Activated effector memory CD4-positive, alpha-beta T cell treated with Interleukin-2 at 50 U/mL for 16 hours (primary cell): ENCODE results near the gene OLFM1.

ENCODE experiments used
- DNase-seq: peaks from one replicate; pipeline ENCODE4 v3.0.0-alpha.2; 2020

Gene OLFM1

DNA sequence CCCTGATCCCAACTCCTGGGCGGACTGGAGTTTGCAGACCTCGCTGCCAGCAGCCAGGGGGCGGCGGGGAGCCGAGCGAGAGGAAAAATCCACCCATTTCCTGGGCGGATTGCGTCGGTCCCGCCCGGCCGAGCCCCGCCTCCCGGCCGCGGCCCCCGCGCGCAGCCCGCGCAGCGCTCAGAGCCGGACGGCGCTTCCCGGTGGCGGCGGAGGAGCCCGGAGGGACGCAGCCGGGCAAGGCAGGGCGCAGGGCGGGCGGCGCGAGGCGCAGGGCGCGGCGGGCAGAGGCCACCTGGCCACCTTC, at the start of gene OLFM1:
Gene OLFM1, plus strand, starts transcription at position 180 of the 304 bp plus-strand sequence. CDS start 322 bp downstream, outside the sequence.
- DNase-seq: no peak

DNA sequence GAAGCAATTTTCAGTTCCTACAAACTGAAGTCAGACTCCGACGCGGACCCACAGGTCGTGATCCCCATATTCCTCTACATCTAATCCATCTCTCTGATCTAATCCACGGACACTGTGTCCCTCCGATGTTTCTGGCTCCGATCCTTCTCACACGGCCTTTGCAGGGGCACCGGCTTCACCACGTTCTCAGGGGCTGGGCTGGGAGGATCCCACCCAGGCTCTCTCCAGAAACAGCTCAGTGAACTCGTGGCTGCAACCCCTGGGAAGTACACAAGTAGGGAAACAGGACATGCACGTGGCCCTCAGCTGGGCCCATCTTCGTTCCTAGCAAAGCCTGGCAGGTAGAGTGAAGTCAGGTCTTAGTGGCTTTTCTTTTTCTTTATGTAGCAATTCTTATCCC, 49.1 kb upstream of the OLFM1 start:
- DNase-seq: no peak

DNA sequence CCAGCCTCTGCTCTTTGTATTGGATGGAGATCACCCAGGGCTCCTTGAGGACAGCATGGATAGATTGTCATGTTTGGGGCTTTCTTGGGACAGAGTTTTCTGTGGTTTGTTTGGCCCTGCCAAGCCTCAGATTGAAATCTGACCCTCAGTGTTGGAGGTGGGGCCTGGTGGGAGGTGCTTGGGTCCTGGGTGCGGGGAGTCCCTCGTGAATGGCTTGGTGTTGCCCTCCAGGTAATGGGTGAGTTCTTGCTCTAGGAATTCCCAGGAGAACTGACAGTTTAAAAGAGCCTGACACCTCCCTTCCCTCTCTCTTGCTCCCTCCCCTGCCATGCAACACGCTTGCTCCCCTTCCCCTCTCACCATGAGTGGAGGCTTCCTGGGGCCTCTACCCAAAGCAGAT, 48.6 kb upstream of the OLFM1 start:
- no peak for DNase-seq

DNA sequence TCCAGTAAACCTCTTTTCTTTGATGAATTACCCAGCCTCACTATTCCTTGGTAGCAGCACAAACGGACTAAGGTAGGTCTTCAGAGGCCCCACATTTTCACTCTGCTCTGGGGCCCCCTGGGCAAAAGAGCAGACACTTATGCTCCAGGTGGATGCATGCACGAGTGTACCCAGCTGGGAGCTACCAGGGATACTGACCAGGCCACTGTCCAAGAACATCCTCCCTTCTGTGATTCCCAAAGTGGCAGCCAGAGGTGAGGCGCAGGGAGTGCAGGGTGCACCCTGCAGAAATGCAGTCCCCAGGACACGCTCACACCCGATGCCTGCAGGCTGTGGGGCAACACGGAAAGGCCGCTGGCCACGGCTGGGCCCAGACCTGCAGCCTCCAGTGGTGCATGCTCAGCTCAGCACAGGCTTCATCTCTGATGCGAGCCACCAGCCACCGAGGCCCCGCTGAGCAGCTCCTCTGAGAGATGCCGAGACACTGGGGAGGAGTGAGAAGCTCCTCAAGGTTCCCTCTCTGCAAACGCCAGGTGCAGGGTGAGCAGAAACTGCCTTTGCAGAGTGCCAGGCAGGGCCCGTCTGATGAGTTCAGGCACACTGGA, 48.1 kb upstream of the OLFM1 start:
- DNase-seq: no peak

DNA sequence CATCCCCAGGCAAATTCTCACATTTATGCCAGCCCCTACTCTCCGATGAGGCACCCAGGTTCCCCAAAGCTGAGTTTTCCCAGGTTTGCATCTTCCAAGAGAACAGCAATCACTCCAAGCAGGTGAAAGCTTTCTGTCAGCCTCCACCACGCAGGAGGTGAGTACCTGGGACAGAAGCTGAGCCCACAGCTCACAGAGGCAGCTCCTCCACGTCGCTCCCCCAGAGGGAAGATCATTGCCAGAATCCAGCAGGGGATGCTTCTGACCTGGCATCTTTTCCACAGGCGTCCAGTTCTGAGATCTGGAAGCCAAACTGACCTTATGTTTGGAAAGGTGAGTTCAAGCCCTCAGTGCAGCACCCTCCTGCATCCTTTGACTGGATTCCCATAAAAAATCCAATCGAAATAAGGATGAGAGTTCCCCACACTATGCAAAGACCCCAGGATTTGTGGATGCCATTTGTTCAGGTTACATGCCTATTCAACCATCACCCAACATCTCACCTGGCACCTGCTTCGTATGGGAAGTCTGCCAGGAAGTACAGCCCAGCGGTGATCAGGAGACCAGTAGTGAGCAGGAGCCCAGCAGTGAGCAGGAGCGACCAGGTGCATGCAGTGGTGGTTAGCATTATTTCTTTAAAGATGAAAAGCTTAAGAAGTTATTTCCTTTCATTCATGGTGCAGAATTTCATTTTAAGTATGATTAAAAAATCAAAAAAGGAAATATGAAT, 47.4 kb upstream of the OLFM1 start:
- no peak for DNase-seq

DNA sequence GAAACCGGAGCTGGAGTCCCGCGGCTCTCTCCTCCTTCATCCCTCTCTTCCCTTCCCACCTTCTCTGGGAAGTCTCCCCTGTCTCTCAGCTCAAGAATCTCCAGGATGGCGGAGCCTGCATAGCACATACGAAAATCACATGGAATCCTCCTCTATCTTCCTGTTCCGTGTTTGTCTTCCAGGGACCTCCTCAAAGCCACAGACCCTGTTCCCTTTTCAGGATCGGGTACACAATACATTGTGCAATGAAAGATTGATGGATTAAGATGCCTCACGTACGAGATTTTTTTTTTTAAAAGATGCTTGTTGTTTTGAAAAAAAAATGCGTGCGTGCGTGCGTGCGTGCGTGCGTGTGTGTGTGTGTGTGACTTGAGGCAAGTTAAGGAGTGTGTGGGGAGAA, 46.6 kb upstream of the OLFM1 start:
- DNase-seq: no peak

DNA sequence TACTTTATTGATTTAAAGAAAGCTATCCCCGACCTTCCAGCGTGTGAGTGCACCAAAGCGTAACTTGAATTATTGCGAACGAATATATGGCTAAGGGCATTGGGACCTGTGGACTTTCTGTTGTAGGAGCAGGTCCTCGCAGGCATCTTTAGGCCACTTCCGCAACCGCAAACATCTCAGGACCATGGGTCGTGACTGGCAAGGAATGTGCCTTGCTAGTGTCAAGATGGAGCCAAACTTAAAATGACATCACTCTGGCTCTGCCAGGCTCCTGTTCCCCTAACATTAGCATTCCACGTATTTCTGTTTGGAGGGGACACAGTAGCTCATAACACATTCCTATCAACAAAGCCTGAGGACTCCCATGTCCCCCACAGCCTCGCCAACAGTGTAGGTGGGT, 44.1 kb upstream of the OLFM1 start:
- DNase-seq: no peak

DNA sequence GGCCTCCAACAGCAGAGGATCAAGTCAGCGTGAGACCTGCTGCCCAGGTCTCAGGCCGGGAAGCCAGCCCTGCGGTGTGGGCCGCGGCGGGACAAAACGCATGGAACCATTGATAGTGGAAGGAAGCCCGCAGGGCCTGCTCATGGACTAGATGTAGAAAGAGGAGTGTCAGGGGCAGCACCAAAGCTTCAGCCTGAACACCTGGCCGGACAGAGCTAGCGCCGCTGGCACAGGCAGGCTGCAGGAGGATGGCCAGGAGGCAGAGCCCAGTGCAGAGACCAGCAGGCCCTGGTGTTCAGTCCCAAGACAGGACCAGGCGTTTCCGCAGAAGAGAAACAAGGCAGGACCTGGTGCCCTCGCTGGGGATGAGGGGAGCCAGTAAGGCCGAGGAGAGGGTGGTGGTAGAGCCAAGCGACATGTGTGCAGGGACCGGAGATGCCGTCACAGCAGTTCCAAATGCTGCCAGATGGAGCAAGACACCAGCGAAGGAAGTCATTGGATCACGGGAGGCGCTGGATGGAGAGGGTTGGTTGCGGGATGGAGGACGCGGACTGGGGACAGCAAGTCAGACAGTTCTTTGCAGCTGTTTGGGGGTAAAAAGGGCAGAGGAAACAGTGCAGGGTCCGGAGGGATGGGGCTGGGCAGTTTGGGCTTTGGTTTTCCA, 42.1 kb upstream of the OLFM1 start:
- no peak for DNase-seq

DNA sequence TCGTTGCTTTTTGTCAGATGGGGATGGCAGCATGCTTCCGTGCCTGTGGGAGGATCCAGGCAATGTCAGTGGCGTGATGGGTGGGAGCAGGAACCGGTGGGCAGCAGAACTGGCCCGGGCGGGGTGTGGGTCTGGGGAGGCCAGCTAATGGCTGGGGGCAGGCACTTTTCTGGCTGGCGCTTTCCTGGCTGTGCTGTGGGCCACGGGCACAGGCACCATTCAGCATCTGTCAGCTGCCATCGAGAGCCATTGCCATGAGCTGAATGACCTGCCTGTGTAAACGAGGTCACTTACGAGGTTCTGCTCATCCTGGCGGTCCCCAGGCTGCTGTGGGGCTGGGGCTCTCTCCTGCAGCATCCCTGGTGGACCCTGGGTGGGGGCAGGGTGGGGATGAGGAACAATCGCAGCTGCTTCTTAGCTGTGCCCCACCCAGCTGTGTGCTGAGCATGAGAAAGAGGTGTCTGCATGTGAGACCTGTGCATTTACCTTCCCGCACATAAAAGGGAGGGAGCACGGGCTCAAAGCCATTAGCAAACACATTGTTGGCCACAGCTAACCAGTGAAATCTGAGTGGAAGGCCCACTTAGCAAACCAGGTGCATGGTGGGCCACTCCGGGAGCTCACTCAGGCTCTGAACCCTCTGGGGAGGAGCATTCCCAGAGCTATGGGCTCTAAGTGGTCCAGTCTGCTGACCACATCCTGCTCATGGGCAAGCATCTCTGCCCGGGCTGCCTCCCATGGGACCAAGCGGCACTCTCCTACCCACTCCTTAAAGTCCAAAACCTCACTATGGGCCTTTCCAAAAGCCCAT, 41.3 kb upstream of the OLFM1 start:
- DNase-seq: no peak

DNA sequence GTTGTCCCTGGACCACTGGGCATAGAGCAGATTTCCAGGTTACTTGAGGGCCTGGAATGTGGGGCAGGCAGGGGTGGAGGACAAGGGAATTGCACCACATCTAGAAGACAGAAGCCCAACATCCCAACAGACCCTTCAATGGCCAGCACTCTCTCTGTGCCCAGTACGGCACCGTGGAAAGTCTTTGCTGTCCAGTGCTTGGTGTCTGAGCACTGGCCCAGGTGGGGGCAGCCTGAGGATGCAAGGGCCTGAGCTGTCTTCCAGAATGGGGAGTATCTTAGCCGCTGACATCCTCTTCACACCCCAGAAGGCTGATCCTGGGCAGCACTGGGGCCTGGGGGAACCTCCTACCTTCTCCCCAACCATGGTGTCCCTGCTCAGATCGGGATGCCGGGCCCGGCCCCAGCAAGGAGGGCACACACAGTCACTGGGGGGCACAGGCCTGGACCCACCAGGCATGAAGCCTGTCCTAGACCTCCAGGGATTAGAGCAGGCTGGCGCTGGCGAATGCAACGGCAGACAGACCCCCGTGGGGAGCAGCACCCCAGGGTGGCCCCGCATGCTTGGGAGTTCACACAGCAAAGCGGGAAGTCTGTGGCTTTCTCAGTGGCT, 40.6 kb upstream of the OLFM1 start:
- DNase-seq: no peak

DNA sequence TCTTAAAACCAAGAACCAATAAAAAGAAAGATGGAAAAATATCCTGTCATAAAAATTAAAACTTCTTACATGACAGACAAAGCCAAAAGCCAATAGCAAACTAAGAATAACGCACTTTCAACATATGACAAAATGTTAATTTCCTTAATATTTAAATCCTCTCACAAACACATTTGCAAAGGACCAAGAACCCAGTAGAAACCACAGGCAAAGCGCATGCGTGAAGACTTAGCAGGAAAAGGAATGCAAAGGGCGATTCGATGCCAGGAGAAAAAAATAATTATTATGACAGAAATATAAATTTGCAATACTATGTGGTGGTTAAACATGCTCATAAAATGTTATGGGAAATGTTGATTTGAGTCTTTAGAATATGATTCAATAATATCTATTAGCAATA, 39.9 kb upstream of the OLFM1 start:
- DNase-seq: no peak

DNA sequence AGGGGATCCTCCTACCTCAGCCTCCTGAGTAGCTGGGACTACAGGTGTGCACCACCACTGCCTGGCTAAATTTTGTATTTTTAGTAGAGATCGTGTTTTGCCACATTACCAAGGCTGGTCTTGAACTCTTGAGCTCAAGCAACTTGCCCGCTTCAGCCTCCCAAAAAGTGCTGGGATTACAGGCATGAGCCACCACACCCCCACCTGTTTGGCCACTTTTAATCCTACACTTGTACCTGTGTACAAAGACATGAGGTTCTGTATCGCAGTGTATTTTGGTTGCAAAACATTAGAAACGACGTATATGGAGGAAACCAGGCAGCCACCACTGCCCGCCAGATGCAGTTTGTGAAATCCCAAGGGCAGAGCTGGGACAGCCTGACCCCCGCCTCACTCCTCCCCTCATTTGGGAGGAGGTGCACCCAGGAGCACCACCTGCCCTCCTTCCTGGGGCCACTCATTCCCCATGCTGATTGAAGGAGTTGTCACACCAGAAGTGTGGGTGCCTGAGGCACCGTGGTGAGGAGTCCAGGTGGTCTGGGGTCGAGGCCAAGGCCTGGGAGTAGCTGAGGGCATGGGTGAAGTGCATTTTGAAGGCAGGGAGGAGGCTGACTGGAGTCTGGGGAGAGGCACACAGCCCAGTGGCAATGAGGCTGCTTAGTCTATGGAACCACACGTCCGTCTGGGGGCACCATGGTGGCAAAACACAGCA, 39.3 kb upstream of the OLFM1 start:
- DNase-seq: no peak

DNA sequence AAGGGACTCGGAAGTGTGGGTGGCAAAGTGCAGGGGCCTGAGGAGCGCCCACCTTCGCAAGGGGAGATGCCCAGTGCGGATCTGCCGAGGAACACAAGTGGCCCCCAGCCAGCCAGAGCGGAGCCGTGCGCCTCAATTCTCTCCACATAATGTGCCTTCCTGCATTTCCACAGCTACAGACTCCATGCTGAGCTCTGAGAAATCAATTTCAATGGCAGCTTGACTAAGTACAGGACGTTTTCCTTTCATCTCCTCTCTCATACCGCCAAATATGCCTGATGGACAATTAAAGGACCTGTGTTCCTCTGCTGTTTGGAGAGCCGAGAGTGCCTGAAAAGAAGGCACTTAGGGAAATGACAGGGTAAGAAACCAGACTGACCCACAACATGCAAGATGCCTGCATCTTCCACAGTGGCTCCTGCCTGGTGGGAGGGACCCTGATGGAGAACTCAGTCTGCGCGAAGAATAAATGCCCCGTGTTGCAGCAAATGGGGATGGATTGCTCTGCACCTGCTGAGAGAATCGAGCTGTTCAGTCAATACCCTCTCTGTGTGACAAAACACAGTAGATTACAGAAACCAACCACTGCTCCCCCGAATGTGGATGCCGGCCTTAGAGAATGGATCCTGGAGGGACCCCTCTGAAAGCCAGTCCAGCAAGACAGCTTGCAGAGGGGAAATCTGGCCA, 38.6 kb upstream of the OLFM1 start:
- no peak for DNase-seq

DNA sequence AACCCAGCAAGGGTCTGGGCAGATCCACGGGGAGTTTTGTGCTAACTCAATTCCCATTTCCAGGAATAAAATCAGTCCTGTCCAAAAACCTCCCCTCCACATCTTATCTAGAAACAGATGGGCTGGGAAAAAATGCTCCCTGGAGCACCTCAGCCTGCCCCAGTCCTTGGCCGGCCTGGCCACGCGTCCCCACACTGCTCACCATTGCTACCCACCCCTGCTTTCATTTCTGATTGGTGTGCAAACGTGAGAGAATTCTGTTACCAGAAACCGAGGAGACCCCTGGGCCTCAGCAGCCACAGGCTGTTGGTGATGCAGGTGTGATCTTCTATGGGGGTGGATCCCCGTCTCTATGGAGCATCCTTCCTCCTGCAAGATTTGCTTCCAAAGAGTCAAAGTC, 38.0 kb upstream of the OLFM1 start:
- no peak for DNase-seq

DNA sequence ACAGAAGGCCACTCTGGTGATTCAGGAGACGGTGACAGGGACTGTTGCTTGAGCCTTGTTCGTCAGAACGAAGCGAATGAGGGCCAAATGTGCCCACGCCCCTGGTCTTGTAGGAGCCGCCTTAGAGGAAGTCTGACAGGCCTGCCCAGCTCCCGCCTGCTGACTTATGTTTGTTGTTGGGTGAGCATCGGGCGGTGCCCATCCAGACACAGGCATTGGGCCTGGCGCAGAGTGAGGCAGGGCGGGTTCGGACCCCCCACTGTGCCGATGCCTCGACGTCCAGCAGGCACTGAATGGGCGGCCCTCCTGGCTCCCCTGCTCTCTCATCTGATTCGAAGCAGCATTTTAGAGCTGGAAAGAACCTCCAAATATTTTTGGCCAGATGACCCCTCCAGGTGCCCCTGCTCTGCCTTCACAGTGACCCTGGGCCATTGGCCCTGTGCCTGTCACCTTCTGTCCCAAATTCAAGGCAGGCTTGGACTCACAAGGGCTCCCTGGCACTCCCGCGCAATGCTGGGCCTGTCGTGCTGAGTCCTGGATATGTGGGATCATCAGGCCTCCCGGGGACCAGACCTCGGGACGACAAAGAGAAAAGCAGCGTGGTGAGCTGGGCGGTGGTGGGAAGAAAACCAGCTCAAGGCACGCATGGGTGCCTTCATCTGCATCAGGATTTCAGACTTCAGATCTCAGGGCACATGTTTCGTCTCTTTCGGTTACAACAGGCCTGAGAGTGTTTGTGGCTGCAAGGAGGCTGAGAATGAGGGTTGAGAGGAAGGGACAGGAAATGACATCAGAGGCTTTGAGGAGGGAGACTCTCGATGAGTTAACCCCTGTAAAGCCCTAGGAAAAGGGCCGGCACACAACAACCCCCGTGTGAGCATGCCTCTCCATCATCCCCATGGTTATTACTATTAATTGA, 37.1 kb upstream of the OLFM1 start:
- no peak for DNase-seq

DNA sequence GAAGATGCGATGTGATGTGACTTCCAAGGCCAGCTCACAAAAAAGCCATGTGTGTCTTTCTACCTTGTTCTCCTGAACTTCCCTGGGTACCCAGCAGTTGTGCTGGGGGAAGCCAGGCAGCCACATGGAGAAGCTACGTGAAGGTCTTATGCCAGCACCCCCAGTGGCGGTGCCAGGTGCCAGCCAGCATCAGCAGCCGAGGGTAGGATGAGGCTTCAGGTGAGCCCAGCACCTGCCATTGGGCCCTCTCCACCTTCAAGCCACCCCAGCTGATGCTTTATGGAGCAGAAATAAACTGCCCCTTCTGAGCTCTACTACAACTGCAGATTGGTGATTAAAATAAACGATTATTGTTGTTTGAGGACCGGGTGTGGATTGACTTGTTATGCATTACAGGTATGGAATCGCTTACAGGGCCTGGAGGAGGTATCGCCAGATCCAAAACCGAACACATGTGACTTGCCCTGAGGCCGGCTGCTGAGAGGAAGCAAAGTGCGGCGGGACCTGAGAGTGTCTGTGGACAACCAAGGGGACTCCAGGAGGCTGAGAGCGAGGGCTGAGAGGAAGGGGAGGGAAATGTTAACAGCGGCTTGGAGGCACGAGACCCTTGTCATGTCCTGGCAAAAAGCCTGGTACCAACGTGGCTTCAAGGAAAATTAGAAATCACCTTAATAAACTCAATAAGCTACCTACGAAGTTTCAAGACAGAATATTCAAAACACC, 36.0 kb upstream of the OLFM1 start:
- no peak for DNase-seq

DNA sequence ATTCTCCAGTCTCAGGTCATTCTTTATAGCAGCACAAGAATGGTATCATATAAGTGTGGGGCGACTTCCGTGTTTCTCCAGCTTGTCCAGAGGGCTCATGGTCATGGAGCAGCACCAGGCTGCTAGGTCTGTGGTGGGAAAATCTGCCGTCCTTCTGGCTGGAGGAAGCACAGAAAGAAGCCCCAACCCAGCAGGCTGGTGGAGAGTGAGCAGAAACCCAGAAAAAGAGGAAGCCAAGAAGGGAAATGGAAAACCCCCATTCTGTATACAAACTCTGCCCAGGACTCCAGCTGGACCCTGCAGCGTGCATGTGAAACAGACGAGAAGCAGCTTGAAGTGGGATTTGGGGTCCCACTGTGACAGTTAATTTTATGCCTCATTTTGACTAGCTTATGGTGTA, 34.3 kb upstream of the OLFM1 start:
- DNase-seq: no peak

DNA sequence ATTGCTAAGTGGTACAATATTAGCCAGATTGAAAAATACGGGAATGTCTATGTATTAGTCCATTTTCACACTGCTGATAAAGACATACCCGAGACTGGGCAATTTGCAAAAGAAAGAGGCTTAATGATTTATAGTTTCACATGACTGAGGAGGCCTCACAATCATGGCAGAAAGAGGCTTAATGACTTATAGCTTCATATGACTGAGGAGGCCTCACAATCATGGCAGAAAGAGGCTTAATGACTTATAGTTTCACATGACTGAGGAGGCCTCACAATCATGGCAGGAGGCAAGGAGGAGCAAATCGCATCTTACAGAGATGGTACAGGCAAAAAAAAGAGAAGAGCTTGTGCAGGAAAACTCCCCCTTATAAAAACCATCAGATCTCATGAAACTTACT, 32.3 kb upstream of the OLFM1 start:
- no peak for DNase-seq

DNA sequence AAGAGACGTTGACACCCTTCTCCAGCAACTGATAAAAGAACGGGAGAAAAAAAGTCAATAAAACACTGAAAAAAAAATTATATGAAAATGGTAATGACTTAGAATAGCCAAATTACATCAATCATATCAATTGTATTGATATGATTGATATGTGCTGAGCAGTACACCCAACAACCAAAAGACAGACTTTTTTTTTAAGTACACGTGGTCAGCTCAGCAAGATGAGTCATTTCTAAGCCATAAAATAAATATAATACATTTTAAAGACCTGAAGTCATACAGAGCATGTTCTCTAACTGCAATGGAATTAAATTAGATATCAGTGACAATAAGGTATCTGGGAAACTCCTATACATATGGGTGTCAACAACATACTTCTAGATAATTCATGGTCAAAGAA, 30.9 kb upstream of the OLFM1 start:
- DNase-seq: no peak

DNA sequence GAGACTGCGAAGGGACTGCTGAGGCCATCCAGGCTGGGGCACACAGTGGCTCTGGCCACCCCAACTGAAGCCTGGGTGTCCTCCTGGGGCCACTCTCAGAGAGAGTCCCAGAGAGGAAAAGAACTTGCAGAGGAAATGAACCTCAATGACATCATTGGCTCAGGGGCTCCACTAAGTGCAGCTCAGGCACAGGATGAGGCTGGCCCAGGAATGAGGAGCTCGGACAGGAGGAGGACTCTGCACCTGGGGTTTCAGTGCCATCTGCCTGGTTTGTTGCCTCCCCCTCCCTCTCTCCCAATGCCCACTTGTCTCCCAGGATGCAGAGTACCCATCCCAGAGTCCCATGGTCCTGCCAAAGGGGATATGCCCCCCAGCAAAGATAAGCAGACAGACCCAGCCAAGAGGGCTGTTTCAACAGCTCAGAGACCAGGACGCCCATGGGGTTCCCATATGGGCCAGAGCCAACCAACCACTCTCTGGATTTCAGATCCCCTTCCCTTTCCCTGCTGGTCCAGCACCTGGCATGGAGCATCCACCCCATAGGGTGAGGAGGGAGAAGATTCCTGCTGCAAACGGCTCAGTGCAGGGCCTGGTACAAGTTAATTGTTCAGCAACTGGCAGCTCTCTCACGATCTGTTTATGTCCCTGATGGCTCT, 26.9 kb upstream of the OLFM1 start:
- DNase-seq: no peak
